B cell (primary cell): ENCODE measurements around the gene KCNH8. TPM values are rescaled to one million over a fixed set of nuclear protein-coding genes. Genes with fewer than 3 reads are reported as not detected.

Experiments used
- ATAC-seq: fragments of 200-7000 bp; cut with Tn5 transposase; one replicate; pipeline ENCODE4 v1.10.0; 2021; ENCODE audit warnings: low read depth, mild to moderate bottlenecking, moderate number of reproducible peaks, moderate library complexity
- CTCF ChIA-PET: fragments of 350-600 bp; sonication (Branson Sonifier 250); formaldehyde crosslinking; loops from one replicate; lab custom pipeline; 2021; ENCODE audit warnings: antibody characterized with exemption, inconsistent platforms; lab: Charles Lee
- POLR2A ChIA-PET: fragments of 350-600 bp; sonication (Branson Sonifier 250); formaldehyde crosslinking; loops from one replicate; lab custom pipeline; 2021; ENCODE audit warnings: antibody characterized with exemption; lab: Charles Lee
- DNase-seq: peaks from one replicate; pipeline ENCODE4 v3.0.0; 2013
- H2AFZ ChIP-seq: 2 replicates; pipeline ENCODE4 v1.6.1; 2012; ENCODE audit warnings: mild to moderate bottlenecking, low read depth, low read length; ENCODE audit not compliant: insufficient read depth, poor library complexity, severe bottlenecking
- H3K27ac ChIP-seq, 2 donors: 1 replicate in 1 of 2; 2 replicates in 1 of 2; pipeline ENCODE4 v1.5.1; 2012 to 2013; ENCODE audit warnings: low read length in 2 of 2, mild to moderate bottlenecking in 2 of 2, moderate library complexity in 1 of 2
- H3K27me3 ChIP-seq, 4 experiments: fragments of 200-600 bp in 1 of 4; sonication (generic) in 1 of 4; replicated peaks in 1 of 4; 1 replicate in 2 of 4; 2 replicates in 2 of 4; pipeline versions ENCODE4 v1.6.1 to v1.7.0; 2013 to 2016; ENCODE audit warnings: low read length in 3 of 4, mild to moderate bottlenecking in 2 of 4, mixed read lengths in 1 of 4, moderate library complexity in 1 of 4; ENCODE audit not compliant: insufficient read depth in 4 of 4, control insufficient read depth in 3 of 4; ENCODE audit errors: control extremely low read depth in 1 of 4
- H3K36me3 ChIP-seq, 2 experiments: replicated peaks in 1 of 2; 1 replicate in 1 of 2; 2 replicates in 1 of 2; pipeline versions ENCODE4 v1.6.1 to v1.7.1; 2013; ENCODE audit warnings: low read length in 1 of 2; ENCODE audit not compliant: insufficient read depth in 2 of 2, control insufficient read depth in 1 of 2; ENCODE audit errors: control extremely low read depth in 1 of 2, extremely low read depth in 1 of 2
- H3K4me1 ChIP-seq, 2 donors: fragments of 200-600 bp in 1 of 2; sonication (generic) in 1 of 2; 1 replicate in 1 of 2; 2 replicates in 1 of 2; pipeline versions ENCODE4 v1.5.1 to v1.6.1; 2013 to 2017; ENCODE audit warnings: low read length in 2 of 2; ENCODE audit not compliant: control insufficient read depth in 2 of 2, insufficient read depth in 2 of 2
- H3K4me2 ChIP-seq: replicated peaks from 2 replicates; pipeline ENCODE3; 2012; ENCODE audit warnings: mild to moderate bottlenecking, low read depth, low read length; ENCODE audit not compliant: poor library complexity, severe bottlenecking
- H3K4me3 ChIP-seq, 5 experiments: fragments of 200-600 bp in 1 of 5; sonication (generic) in 1 of 5; 1 replicate in 3 of 5; 2 replicates in 2 of 5; pipeline versions ENCODE4 v1.5.1 to v1.7.0; 2011 to 2016; ENCODE audit warnings: low read length in 4 of 5, mild to moderate bottlenecking in 4 of 5, low read depth in 2 of 5, control low read depth in 1 of 5, moderate library complexity in 1 of 5; ENCODE audit not compliant: insufficient read depth in 1 of 5; ENCODE audit errors: control extremely low read depth in 1 of 5, extremely low read depth in 1 of 5
- H3K79me2 ChIP-seq: fragments of 200-600 bp; sonication (generic); one replicate; pipeline ENCODE4 v1.6.0; 2016; ENCODE audit warnings: low read length; ENCODE audit not compliant: control insufficient read depth, insufficient read depth
- H3K9ac ChIP-seq: fragments of 200-600 bp; sonication (generic); 2 replicates; pipeline ENCODE4 v1.6.1; 2017; ENCODE audit warnings: mild to moderate bottlenecking, low read length, moderate library complexity
- H3K9me3 ChIP-seq, 3 donors: one replicate each; pipeline versions ENCODE4 v1.6.1 to v1.7.1; 2013; ENCODE audit warnings: low read length in 2 of 3; ENCODE audit not compliant: control insufficient read depth in 2 of 3, insufficient read depth in 1 of 3; ENCODE audit errors: control extremely low read depth in 1 of 3
- H4K20me1 ChIP-seq: 2 replicates; pipeline ENCODE4 v1.6.0; 2012; ENCODE audit warnings: mild to moderate bottlenecking, low read length; ENCODE audit not compliant: insufficient read depth, control insufficient read depth, poor library complexity, severe bottlenecking
- H3K27ac Mint-ChIP-seq: one replicate; pipeline ENCODE4 v1.8.0; 2021; ENCODE audit warnings: mixed read lengths
- H3K27me3 Mint-ChIP-seq: one replicate; pipeline ENCODE4 v1.8.0; 2021; ENCODE audit warnings: mixed read lengths
- H3K4me1 Mint-ChIP-seq: one replicate; pipeline ENCODE4 v1.8.0; 2021; ENCODE audit warnings: mixed read lengths
- H3K4me3 Mint-ChIP-seq: one replicate; pipeline ENCODE4 v1.8.0; 2021; ENCODE audit warnings: mixed read lengths
- H3K9me3 Mint-ChIP-seq: one replicate; pipeline ENCODE4 v1.8.0; 2022; ENCODE audit warnings: mixed read lengths; ENCODE audit not compliant: insufficient read depth
- CTCF ChIP-seq: fragments of 200-600 bp; IDR thresholded peaks from one replicate; pipeline ENCODE4 v1.8.0; 2022; ENCODE audit warnings: antibody characterized with exemption, mild to moderate bottlenecking
- EZH2 ChIP-seq: IDR thresholded peaks from 2 replicates; pipeline ENCODE4 v1.6.1; 2012; ENCODE audit warnings: borderline replicate concordance, low read depth, mild to moderate bottlenecking, moderate library complexity, low read length; ENCODE audit not compliant: insufficient read depth, poor library complexity, severe bottlenecking
- WGBS: methylation state at CpG from one replicate; pipeline ENCODE4 v1.1.5; 2013; ENCODE audit warnings: missing lambda C conversion rate; ENCODE audit not compliant: insufficient coverage; 5-methylcytosine and 5-hydroxymethylcytosine counted together
- intact Hi-C: fragments of 100-400 bp; cut with micrococcal nuclease; formaldehyde crosslinking; loops from one replicate; pipeline ENCODE4 v1.10.0; 2022
- polyA plus RNA-seq: library from polyadenylated mRNA; depleted of rRNA; stranded (reverse); fragments of >200 nt; gene quantifications from 2 replicates; pipeline ENCODE4 v1.2.3, GENCODE V29; 2012
- total RNA-seq, 2 donors: library from RNA; stranded (reverse); fragments of 120-200 nt in 1 of 2; gene quantifications; 1 replicate in 1 of 2; 2 replicates in 1 of 2; pipeline versions ENCODE4 v1.2.3 to v1.2.4, GENCODE V29; 2013 to 2022

The KCNH8 gene
- total and polyA plus RNA-seq, 2 donors (not counting 1 experiment from before 2014, with no cell fraction given) = 4.0 to 12.7 TPM

DNA sequence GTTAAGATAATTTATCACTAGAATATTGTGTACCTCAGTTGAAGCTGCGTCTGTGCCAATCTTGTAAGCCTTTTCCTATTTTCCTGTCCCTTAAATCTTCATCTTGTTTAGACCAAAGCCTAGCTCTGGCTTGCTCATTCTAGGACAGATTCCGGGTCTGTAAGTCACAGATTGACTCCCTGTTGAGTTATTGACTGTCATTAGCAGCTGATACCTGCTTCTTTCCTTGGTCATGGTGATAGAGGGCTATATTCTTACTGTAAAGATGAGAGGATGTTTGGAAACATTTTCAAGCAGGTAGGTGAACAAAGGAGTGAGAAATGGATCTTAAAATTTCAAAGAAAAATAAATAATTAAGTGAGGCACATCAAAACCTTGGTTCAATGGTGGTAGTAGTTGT lies 200.2 kb downstream of the KCNH8 start:
- H2AFZ ChIP-seq = peak overlapping the region; percentile 63
- H3K27ac Mint-ChIP-seq = peak overlapping the region; percentile 96
- H4K20me1 ChIP-seq = no peaks in the 10 kb centered on the region
- peaks cover 50% of the 10 kb centered on the region for H3K4me1 Mint-ChIP-seq
- H3K27ac ChIP-seq = peak overlapping the region; percentile 75 to 77
- H3K4me2 ChIP-seq = peak overlapping the region; percentile 62
- H3K27me3 ChIP-seq = no peaks in the 10 kb centered on the region
- H3K79me2 ChIP-seq = peaks cover 14% of the 10 kb centered on the region
- POLR2A ChIA-PET = no interaction called here
- H3K9ac ChIP-seq = peak overlapping the region; percentile 57
- no peaks in the 10 kb centered on the region for H3K27me3 Mint-ChIP-seq
- CTCF ChIA-PET = interaction anchor here (0.5 to 4.9 kb wide), 33 partner anchors 9 to 814 kb away, joined by 3 to 107 read pairs (median 4); no protein-coding TSS in a partner anchor
- no peaks in the 10 kb centered on the region for H3K36me3 ChIP-seq
- no peak for DNase-seq
- H3K4me1 ChIP-seq = peaks cover 35 to 38% of the 10 kb centered on the region in 2 donors
- H3K9me3 Mint-ChIP-seq = no peaks in the 10 kb centered on the region
- WGBS = 81% methylated on average over 2 of the region's 2 CpGs
- H3K9me3 ChIP-seq = no peaks in the 10 kb centered on the region
- no peak for ATAC-seq
- peak overlapping the region; percentile 80 for H3K4me3 Mint-ChIP-seq
- intact Hi-C loops = loop anchor here (2.0 to 10.0 kb wide), 8 partner anchors 134 to 836 kb away; partner anchors contain the start of genes KAT2B, RAB5A and SGO1
- H3K4me3 ChIP-seq = peak overlapping the region; percentile 5 to 61 (median 39)
- TF ChIP-seq CTCF (no peak), EZH2 (no peak)

DNA sequence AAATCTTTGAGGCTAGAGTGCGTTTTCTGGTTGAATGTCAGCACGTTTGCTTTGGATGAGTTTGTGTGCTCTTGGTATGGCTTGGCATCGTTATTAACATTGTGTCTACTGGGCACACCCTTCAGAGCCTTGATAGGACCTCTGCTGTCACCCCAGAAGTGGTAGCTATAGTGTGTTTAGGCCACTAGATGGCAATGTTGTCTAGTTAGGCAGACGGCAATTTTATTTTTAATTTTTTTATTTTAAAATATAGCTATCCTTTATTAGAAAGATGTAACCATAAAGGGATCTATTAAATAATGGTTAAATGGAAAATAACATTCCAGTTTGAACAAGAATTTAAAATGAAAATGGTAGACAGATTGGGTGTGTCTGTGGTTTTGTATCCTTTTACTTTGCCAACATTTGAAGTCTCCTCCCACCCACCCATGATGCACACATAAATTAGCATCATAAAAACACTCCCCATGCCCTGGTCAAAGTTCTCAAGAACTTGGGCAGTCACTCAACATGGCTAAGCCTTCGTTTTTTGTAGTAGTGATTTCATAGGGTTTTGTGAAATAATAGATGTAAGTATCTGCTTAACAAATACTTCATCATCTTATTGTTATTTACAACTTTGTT lies 200.7 kb downstream of the KCNH8 start:
- Histone ChIP-seq H4K20me1 (no peaks in the 10 kb centered on the region), H2AFZ (peak overlapping the region; percentile 63), H3K27ac (peak overlapping the region; percentile 75 to 77), H3K9ac (peak overlapping the region; percentile 57), H3K4me1 (peaks cover 30 to 38% of the 10 kb centered on the region in 2 donors), H3K4me2 (peak overlapping the region; percentile 62), H3K4me3 (peak overlapping the region in 4 of 5 experiments; percentile 23 to 61 (median 42)), H3K36me3 (no peaks in the 10 kb centered on the region), H3K9me3 (no peaks in the 10 kb centered on the region), H3K79me2 (peaks cover 14% of the 10 kb centered on the region), H3K27me3 (no peaks in the 10 kb centered on the region)
- intact Hi-C loops = loop anchor here (1.0 to 10.0 kb wide), 9 partner anchors 134 to 836 kb away; partner anchors contain the start of genes KAT2B, RAB5A and SGO1
- no peaks in the 10 kb centered on the region for H3K27me3 Mint-ChIP-seq
- H3K27ac Mint-ChIP-seq = peak overlapping the region; percentile 96
- peak; percentile 60 for DNase-seq
- POLR2A ChIA-PET = no interaction called here
- H3K9me3 Mint-ChIP-seq = no peaks in the 10 kb centered on the region
- TF ChIP-seq CTCF = peak; percentile 83
- TF ChIP-seq EZH2 = no peak
- H3K4me1 Mint-ChIP-seq = peaks cover 44% of the 10 kb centered on the region
- CTCF ChIA-PET = interaction anchor here (0.6 to 4.9 kb wide), 29 partner anchors 8 to 813 kb away, joined by 3 to 107 read pairs (median 5); no protein-coding TSS in a partner anchor
- WGBS = 30% methylated on average over 3 of the region's 5 CpGs
- H3K4me3 Mint-ChIP-seq = peak overlapping the region; percentile 80
- peak; percentile 76 for ATAC-seq
